Panc1 (cell line): ENCODE results near the gene CLPTM1L. TPM values are rescaled to one million over a fixed set of nuclear protein-coding genes. Genes with fewer than 3 reads are reported as not detected.

Experiments used
- ATAC-seq: fragments of 200-7000 bp; cut with Tn5 transposase; 2 replicates; pipeline ENCODE4 v1.9.1; 2020; ENCODE audit warnings: mild to moderate bottlenecking, moderate library complexity
- BruUV-seq: library from RNA; stranded (reverse); fragments of 400-500 nt; replicated peaks from 2 replicates; lab custom pipeline; 2021; lab: Mats Ljungman, UMichigan
- CTCF ChIA-PET: fragments of 300-600 bp; sonication (Branson Sonifier 250); formaldehyde crosslinking; loops from one replicate; lab custom pipeline; 2022; ENCODE audit warnings: antibody characterized with exemption; lab: Charles Lee
- POLR2A ChIA-PET: fragments of 300-600 bp; sonication (Branson Sonifier 250); formaldehyde crosslinking; loops from one replicate; lab custom pipeline; 2022; ENCODE audit warnings: antibody characterized with exemption; lab: Charles Lee
- DNase-seq: peaks from one replicate; pipeline ENCODE4 v3.0.0-alpha.2; 2010; ENCODE audit warnings: low read depth, low spot score
- H3K27ac ChIP-seq: 2 replicates; pipeline ENCODE4 v1.5.1; 2011; ENCODE audit warnings: mild to moderate bottlenecking, low read length, inconsistent platforms
- H3K27me3 ChIP-seq: fragments of 200-500 bp; sonication (Bioruptor generic); 2 replicates; pipeline ENCODE4 v1.6.0; 2014; ENCODE audit warnings: low read length, inconsistent platforms; ENCODE audit not compliant: control insufficient read depth, insufficient read depth
- H3K36me3 ChIP-seq: fragments of 200-500 bp; sonication (Bioruptor generic); 2 replicates; pipeline ENCODE4 v1.5.1; 2014; ENCODE audit warnings: inconsistent platforms, mild to moderate bottlenecking, low read length, moderate library complexity; ENCODE audit not compliant: control insufficient read depth, insufficient read depth
- H3K4me1 ChIP-seq: 2 replicates; pipeline ENCODE4 v1.5.1; 2011; ENCODE audit warnings: inconsistent platforms, mild to moderate bottlenecking, low read length, moderate library complexity; ENCODE audit not compliant: control insufficient read depth, insufficient read depth
- H3K4me3 ChIP-seq, 2 experiments: 2 replicates each; pipeline ENCODE4 v1.5.1; 2011 to 2012; ENCODE audit warnings: low read depth in 2 of 2, low read length in 2 of 2, mild to moderate bottlenecking in 2 of 2, inconsistent platforms in 1 of 2, moderate library complexity in 1 of 2
- H3K9me3 ChIP-seq: fragments of 200-500 bp; sonication (Bioruptor generic); 2 replicates; pipeline ENCODE4 v1.5.1; 2014; ENCODE audit warnings: low read depth, mild to moderate bottlenecking, inconsistent platforms, low read length, moderate library complexity; ENCODE audit not compliant: control insufficient read depth, insufficient read depth
- POLR2AphosphoS5 ChIP-seq: IDR thresholded peaks from 2 replicates; pipeline ENCODE4 v1.6.1; 2012; ENCODE audit warnings: mild to moderate bottlenecking, low read depth, low read length, moderate library complexity
- SIN3A ChIP-seq: IDR thresholded peaks from 2 replicates; pipeline ENCODE4 v1.6.1; 2012; ENCODE audit warnings: low read depth, mild to moderate bottlenecking, low read length, moderate library complexity, borderline replicate concordance; ENCODE audit not compliant: insufficient read depth
- TCF7L2 ChIP-seq: IDR thresholded peaks from 2 replicates; pipeline ENCODE4 v1.6.1; 2011; ENCODE audit warnings: mild to moderate bottlenecking, low read depth, low read length, inconsistent platforms
- in situ Hi-C: cut with HindIII; loops from 2 replicates; pipeline ENCODE4 v1.10.0; 2016; ENCODE audit warnings: low sequenced_read_pairs, low pct_unique_long_range_greater_than_20kb
- intact Hi-C: fragments of 100-400 bp; cut with micrococcal nuclease; formaldehyde crosslinking; loops from one replicate; pipeline ENCODE4 v1.10.0; 2022; ENCODE audit not compliant: unreplicated experiment
- total RNA-seq: library from RNA; stranded (reverse); gene quantifications from one replicate; pipeline ENCODE4 v1.2.1, GENCODE V29; 2021; ENCODE audit not compliant: unreplicated experiment
- TF ChIP-seq, protein P1 (sequence below), 2 experiments: IDR thresholded peaks; 2 replicates each; pipeline ENCODE4 v1.6.1; 2011 to 2012; ENCODE audit warnings: low read depth in 2 of 2, control low read depth in 1 of 2, low read length in 1 of 2, mild to moderate bottlenecking in 1 of 2, moderate library complexity in 1 of 2; ENCODE audit not compliant: insufficient read depth in 1 of 2
- TF ChIP-seq, protein P2 (sequence below): fragments of 450-650 bp; IDR thresholded peaks from 2 replicates; pipeline ENCODE4 v1.5.1; 2017; ENCODE audit warnings: mild to moderate bottlenecking

Gene CLPTM1L
- total RNA-seq, 1 experiment from 2014 or later, result 188 TPM

GRCh38 chr5:1381370-1382247 lies 36.7 kb upstream of the CLPTM1L start:
- H3K9me3 ChIP-seq, result no peaks in the 10 kb centered on the region
- BruUV-seq, result no TSS peak
- H3K27ac ChIP-seq, result no peak overlapping the region
- no peak overlapping the region for H3K4me3 ChIP-seq
- H3K27me3 ChIP-seq, result peaks cover under 1% of the 10 kb centered on the region; the same call in 1 of the 2 replicates
- DNase-seq (no peak), ATAC-seq (no peak)
- TF ChIP-seq, protein P1, sequence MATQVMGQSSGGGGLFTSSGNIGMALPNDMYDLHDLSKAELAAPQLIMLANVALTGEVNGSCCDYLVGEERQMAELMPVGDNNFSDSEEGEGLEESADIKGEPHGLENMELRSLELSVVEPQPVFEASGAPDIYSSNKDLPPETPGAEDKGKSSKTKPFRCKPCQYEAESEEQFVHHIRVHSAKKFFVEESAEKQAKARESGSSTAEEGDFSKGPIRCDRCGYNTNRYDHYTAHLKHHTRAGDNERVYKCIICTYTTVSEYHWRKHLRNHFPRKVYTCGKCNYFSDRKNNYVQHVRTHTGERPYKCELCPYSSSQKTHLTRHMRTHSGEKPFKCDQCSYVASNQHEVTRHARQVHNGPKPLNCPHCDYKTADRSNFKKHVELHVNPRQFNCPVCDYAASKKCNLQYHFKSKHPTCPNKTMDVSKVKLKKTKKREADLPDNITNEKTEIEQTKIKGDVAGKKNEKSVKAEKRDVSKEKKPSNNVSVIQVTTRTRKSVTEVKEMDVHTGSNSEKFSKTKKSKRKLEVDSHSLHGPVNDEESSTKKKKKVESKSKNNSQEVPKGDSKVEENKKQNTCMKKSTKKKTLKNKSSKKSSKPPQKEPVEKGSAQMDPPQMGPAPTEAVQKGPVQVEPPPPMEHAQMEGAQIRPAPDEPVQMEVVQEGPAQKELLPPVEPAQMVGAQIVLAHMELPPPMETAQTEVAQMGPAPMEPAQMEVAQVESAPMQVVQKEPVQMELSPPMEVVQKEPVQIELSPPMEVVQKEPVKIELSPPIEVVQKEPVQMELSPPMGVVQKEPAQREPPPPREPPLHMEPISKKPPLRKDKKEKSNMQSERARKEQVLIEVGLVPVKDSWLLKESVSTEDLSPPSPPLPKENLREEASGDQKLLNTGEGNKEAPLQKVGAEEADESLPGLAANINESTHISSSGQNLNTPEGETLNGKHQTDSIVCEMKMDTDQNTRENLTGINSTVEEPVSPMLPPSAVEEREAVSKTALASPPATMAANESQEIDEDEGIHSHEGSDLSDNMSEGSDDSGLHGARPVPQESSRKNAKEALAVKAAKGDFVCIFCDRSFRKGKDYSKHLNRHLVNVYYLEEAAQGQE (IDR thresholded peaks at IDR 0.05; ENCODE audit: insufficient read depth in 1 of 2, low read depth in 2 of 2, low read length in 1 of 2), result no peak
- no peak for TF ChIP-seq POLR2AphosphoS5
- no peak for TF ChIP-seq SIN3A
- TF ChIP-seq, protein P2, sequence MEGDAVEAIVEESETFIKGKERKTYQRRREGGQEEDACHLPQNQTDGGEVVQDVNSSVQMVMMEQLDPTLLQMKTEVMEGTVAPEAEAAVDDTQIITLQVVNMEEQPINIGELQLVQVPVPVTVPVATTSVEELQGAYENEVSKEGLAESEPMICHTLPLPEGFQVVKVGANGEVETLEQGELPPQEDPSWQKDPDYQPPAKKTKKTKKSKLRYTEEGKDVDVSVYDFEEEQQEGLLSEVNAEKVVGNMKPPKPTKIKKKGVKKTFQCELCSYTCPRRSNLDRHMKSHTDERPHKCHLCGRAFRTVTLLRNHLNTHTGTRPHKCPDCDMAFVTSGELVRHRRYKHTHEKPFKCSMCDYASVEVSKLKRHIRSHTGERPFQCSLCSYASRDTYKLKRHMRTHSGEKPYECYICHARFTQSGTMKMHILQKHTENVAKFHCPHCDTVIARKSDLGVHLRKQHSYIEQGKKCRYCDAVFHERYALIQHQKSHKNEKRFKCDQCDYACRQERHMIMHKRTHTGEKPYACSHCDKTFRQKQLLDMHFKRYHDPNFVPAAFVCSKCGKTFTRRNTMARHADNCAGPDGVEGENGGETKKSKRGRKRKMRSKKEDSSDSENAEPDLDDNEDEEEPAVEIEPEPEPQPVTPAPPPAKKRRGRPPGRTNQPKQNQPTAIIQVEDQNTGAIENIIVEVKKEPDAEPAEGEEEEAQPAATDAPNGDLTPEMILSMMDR, result no peak
- no peak for TF ChIP-seq TCF7L2
- H3K4me1 ChIP-seq, result peaks cover 1% of the 10 kb centered on the region
- POLR2A ChIA-PET, result no interaction called here
- CTCF ChIA-PET, result no interaction called here
- in situ Hi-C loops, result no loop called here
- H3K36me3 ChIP-seq, result no peaks in the 10 kb centered on the region
- intact Hi-C loops, result no loop called here

DNA sequence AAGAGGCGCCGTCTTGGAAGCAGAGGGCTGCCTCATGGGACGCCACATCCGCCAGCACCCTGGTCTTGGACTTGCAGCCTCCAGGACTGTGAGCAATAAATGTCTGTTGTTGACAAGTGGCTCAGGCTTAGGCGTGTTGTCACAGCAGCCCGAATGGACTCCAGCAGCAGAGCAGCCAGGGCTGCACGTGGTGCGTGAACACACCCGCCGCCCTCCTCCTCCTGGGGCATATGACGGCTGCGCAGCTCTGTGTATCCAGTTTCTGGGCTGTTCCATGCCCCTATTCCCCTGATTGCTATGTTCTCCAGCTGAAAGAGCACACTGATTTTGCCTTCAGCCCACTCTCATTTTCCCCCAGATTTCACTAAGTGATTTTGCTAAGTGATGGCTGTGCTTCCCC lies 36.0 kb upstream of the CLPTM1L start:
- Histone ChIP-seq H3K4me1 (no peaks in the 10 kb centered on the region; the same call in 1 of the 2 replicates), H3K27me3 (no peaks in the 10 kb centered on the region), H3K27ac (no peak overlapping the region), H3K9me3 (no peaks in the 10 kb centered on the region), H3K4me3 (peak overlapping the region; percentile 19 to 40; a peak in 2 of 4 replicates), H3K36me3 (no peaks in the 10 kb centered on the region)
- ChIA-PET POLR2A (no interaction called here), CTCF (interaction anchor here (0.6 to 1.6 kb wide), 8 partner anchors 10 to 371 kb away, joined by 3 to 7 read pairs (median 3); no protein-coding TSS in a partner anchor)
- in situ Hi-C loops, result no loop called here
- TF ChIP-seq, protein P1 (IDR thresholded peaks at IDR 0.05; ENCODE audit: insufficient read depth in 1 of 2, low read depth in 2 of 2, low read length in 1 of 2), result no peak
- TF ChIP-seq TCF7L2 (no peak), POLR2AphosphoS5 (no peak), SIN3A (no peak)
- TF ChIP-seq, protein P2, result no peak
- BruUV-seq, result no TSS peak
- intact Hi-C loops, result no loop called here
- ATAC-seq (0 out of 2 replicates have a peak, but pooled peaks have one; percentile 8), DNase-seq (no peak)
